HCEC 1CT (cell line): Measurements from ENCODE around the gene SULT1C4.
A peak's percentile ranks its signal among the peaks of the same experiment; 100 is the strongest.
"Not testable (repeated sequence)": the region's sequence is repeated elsewhere in the genome, so short reads cannot be mapped to it uniquely, and the experiment has no call there.

Source experiments
- DNase-seq: peaks from one replicate; pipeline ENCODE4 v3.0.0-alpha.2; 2017

SULT1C4 gene

DNA sequence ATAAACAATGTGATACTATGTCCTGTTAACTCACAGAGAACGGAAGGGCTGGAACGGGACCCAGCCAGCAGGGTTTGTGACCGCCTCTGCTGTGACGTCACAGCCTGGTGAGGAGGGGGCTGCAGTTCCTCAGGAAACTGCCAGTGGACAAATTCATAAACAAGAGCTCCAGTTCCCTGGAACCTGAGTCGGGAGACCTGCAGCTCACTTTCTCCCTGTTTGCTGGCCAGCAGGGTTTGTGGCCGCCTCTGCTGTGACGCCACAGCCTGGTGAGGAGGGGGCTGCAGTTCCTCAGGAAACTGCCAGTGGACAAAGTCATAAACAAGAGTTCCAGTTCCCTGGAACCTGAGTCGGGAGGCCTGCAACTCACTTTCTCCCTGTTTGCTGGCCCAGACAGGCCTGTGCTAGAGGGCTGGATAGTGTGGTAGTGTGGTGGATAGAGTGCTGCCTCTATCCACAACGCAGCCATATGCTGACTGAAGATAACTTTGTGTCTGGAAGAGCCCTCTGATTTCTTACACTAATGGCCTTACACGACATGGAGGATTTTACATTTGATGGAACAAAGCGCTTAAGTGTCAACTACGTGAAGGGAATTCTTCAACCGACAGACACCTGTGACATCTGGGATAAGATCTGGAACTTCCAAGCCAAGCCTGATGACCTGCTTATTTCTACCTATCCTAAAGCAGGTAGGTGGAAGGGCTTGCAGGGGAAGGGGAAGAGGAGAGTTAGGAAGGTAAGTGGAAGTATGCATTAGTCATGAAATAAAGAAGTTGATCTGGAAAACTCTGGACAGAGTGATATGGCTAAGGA lies at the start of gene SULT1C4:
Gene SULT1C4, plus strand, starts transcription at position 140 of the 816 bp plus-strand sequence. Its CDS starts 384 bp downstream, at position 524.
- no peak for DNase-seq

DNA sequence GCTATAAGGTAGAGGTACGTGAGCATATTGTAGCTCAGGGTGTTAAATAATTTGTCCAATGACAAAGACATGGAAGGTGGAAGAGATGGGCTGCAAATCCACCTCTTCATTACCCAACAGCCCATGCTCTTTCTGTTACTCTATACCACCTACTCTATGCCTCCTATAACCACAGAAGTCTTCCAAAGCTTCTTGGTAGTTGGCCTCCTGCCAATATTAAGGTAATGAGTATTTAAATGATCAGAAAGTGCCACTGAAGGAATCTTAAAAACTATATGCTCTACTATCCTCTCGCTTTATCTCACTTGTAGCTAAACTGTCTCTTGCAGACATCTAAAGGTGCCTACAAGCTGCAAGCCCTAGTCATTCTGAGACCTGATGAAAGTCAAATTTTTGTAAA lies 48.0 kb upstream of the SULT1C4 start:
- DNase-seq: no peak

DNA sequence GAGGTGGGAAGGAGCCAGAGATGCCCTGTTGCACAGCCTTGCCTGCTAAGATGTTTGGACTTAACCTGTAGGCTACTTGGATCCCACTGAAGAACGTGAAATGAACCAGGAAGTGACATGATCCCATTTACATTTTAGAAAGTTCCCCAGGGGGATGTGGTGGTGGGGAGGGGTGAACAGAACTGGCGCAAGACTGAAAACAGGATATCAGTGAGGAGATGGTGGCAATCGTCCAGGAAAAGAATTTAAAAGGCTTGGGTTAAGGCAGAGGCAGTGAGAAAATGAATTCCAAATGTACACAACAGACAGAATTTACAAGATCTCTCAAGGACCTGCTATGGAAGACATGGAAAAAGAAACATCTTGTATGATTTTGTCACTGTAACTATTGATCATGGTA lies 46.8 kb upstream of the SULT1C4 start:
- no peak for DNase-seq

GRCh38 chr2:108345951-108346350 lies 31.8 kb upstream of the SULT1C4 start:
- DNase-seq: no peak

GRCh38 chr2:108346827-108347226 lies 30.9 kb upstream of the SULT1C4 start:
- no peak for DNase-seq

DNA sequence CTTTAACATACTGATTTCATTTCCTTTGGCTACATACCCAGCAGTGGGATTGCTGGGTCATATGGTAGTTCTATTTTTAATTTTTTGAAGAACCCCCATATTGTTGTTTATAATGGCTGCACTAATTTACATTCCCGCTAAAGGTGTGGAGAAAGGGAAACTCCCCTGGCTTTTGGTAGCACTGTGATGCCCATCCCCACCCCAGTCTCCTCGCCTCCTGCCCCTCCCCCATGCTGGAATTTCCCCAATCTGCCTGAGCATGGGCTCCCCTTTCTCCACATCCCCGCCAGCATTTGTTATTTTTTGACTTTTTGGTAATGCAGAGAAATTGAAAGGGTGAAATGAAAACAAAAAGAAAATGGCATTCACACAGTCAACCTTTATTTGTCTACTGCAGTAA lies 30.0 kb upstream of the SULT1C4 start:
- no peak for DNase-seq

- DNase-seq: no peak
Observed at GRCh38 chr2:108348816-108349570, 28.8 kb upstream of the SULT1C4 start.

DNA sequence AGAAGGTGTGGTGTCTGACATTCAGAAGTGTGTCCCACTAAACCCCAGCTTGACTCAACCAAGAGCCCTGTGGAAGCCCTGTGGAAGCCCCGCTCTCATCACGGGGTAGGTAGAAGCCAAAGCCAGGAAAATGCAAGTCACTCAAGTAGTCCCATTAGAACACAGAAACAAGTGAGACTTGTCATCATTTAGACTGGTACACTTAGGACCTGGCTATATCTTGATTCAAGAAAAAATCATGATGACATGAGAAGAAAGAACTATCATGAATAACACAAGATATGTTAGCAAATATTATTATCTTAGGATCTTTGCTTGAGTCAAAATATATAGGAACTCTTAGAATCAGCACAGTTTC lies 28.2 kb upstream of the SULT1C4 start:
- DNase-seq: no peak

- no peak for DNase-seq
Observed at GRCh38 chr2:108351889-108352288, 25.9 kb upstream of the SULT1C4 start.

DNA sequence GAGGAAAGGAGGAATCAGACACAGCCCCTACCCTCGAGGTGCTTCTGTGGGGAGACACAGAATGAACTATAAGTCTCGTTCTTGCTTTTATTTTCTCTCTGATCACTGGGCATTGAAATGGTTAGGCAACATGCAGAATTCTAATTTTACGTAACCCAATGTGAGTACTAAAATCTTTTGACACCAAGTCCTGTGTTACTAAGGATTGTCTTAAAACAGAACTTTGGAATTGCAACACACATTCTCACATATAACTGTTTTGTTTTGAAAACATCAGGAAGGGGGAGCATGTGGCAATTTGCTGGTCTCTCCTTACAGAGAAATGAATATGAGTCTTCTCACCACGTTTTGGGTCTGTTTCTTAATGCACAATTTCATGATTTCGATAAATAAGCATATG lies 23.6 kb upstream of the SULT1C4 start:
- DNase-seq: no peak

DNA sequence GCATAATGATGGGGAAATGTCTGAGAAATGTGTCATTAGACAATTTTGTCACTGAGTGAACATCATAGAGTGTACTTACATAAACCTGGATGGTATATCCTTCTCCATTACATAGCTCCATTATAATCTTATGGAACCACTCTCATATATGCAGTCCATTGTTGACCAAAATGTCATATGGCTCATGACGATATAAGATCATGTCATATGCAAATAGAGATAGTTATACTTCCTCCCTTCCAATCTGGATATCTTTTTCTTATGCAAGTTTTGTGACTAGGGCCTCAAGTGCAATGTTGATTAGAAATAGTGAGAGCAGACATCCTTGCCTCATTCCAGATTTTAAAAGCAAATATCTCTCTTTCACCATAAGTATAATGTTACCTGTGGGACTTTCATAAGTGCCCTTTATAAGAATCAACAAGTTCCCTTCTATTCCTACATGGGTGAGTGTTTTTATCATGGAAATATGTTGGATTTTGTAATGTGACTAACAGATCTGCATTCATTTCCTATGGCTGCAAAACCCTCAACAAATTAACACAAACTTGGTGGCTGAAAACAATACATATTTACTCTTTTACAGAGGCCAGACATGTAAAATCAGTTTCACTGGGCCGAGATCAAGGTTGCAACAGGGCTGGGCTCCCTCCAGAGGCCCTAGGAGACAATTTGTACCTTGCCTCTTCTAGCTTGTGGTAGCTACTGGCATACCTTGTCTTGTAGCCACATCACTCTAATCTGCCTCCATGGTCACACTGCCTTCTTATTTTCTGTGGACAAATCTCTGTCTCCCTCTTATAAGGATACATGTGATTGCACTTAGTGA lies 21.6 kb upstream of the SULT1C4 start:
- no peak for DNase-seq

DNA sequence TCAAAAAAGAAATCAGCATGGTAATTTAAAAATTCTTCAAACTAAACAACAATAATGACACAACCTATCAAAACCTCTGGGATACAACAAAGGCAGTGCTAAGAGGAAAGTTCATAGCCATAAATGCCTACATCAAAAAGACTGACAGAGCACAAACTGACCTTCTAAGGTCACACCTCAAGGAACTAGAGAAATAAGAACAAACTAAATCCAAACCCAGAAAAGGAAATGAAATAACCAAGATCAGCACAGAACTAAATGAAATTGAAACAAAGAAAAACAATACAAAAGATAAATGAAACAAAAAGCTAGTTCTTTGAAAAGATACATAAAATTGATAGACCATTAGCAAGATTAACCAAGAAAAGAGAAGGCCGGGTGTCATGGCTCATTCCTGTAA lies 18.4 kb upstream of the SULT1C4 start:
- DNase-seq: not testable (repeated sequence)

DNA sequence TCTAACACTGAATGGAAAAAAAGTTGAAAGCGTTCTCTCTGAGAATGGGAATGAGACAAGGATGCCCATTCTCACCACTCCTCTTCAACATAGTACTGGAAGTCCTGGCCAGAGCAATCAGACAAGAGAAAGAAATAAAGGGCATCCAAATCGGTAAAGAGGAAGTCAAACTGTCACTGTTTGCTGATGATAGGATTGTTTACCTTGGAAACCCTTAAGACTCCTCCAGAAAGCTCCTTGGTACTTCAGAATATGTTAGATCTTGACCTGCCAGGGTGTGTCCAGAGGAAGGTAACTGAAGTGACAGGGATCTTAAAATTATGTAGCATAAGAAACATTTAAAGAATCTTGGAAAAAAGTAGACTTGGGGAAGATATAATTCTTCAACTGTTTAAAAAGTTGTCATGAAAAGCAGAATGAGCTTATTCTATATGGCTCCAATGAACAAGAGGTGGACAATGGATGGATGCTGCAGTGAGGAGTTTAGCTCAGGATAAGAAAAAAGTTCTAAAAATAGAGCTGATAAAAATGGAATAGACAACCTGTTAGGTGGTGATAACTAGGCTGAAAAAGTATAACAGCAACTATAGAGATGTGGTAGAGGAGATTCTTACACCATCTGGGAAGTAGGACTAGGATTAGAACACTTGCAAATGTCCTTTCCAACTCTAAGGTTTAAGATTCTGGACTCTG lies 16.8 kb upstream of the SULT1C4 start:
- DNase-seq: no peak

DNA sequence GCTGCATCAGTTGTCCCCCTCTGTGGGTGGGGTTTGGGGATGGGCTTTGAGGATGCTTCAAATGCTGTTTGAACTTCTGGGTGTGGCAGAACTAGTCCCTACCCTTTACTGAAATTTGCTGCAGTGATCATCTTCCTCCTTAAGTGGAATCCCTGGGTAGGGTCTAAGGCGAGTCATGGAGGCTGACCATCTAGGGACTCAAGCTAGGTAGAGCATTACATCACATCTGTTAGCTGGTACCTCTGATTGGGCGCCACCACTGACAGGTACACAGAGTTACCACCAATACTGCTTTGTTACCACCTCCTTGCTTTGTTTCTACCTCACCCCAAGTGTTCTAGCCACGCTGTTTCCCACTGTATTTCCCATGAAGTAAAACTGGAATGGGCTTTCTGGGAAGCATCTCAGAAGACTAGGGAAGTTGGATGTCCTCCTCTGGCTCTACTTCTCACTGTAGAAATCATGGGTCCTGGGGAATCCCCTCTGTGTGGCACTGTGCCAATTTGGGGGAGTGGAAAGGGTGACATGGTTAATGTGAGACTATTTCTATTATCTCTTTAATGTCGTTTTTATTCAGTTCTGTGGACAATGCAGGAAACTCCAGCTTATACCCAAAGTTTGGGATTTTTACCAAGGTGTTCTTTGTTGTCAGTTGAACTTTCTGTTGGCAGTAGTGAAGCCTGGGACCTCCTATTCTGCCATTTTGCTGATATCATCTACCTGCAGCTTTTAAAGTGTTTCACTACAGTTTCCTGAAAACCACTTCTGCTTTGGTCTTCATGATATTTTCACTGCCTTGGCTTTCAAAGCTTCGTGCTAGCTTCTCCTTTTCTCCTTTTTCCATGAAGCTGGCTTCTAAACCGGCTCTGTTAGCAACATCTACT lies 14.5 kb upstream of the SULT1C4 start:
- no peak for DNase-seq

GRCh38 chr2:108363908-108364225 lies 13.9 kb upstream of the SULT1C4 start:
- DNase-seq: no peak

DNA sequence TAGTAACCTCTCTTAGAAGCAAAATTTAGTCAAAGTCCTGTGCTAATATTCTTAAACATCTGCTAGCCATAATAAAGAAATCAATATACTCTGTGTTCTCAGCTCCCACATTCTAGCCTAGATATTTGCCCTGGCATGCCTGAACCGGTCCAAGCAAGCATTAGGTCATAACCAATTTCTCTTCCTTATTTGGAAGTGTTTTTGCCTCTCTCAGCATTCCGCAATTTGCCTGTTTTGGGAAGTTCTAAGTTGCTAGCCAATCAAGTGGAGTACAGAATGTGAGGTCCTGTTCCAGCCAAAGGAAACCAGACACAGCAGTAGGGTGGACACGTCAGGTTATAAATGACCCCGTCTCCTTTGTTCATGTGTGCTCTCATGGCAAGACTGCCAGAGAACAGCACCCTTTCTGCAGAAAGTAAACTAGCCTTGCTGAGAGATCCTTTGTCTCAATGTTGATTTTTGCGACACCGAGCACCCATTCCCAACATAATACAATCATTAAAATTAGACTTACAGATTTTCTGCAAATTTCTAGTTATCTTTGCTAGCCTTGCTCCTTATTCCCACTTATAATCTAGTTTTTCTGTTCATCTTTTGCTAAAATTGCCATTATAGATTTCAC lies 13.0 kb upstream of the SULT1C4 start:
- DNase-seq: no peak

DNA sequence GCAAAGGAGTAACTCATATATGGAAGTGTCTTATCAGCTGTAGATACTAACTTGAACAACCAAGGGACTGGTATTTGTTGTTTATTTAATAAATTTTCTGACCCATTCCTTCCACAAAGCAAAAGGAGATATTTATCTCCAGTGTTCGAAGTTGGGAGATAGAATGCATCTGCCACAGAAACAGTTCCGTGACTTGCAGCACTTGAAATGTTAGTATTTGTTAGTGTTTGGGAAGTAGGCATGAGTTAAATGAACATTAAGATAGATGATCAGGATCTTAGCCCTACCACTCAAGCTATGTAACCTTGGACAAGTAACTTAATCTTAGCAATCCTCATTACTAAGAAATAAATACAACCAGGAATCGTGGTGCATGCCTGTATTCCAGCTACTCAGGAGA lies 12.1 kb upstream of the SULT1C4 start:
- DNase-seq: no peak

DNA sequence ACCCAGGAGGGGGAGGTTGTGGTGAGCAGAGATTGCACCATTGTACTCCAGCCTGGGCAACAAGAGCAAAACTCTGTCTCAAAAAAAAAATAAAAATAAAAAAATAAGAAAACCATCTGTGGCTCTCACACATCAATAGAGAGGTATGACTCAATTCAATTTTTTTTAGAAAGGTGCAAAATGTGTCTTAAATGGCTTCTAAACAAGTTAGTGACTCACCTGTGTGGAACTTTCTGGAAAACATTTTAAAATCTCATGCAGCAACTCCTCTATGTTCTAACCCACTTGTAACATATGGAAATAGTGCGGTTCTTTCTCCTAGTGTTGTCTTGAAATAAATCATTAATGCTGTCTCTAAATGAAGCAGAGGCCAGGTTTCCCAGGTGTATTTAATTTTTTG lies 10.7 kb upstream of the SULT1C4 start:
- DNase-seq: no peak

- no peak for DNase-seq
Observed at GRCh38 chr2:108367561-108368175, 10.1 kb upstream of the SULT1C4 start.

DNA sequence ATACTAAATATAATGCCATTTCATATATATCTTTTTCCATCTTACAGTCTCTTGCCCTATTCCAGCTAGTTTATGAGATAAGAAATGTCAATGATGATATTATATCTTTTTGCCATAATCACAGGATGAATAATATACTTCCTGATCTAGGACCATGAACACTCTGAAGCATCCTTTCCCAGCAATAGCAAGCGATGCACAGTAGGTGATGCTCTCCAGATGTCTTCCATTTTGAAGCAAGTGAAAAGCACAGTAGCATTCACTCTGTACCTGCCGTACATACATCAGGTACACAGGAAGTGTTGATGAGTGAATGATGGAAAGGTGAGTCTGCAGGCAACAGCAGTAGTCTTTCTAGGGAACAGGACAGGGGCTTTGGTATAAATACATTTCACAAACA lies 8.6 kb upstream of the SULT1C4 start:
- DNase-seq: no peak

DNA sequence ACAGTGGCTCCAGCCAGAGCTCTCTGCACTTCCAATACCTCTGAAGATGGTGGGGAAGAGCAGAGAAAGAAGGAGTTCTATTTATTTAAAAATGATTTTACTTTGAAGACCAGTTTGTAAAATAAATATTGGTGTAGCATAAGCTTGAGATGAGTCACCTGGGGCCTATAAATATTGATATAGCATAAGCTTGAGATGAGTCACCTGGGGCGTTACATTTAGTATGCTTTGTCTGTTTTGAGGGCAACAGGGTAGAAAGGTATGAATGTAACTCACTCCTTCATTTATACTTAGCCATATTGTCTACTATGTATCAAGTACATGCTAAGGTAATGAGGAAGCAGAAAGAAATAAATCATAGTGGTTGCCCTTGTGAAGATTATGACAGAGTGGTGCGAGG lies 7.7 kb upstream of the SULT1C4 start:
- peak; percentile 18 for DNase-seq
